HepG2 (cell line): ENCODE measurements around the gene G6PD. TPM values are rescaled to one million over a fixed set of nuclear protein-coding genes. Genes with fewer than 3 reads are reported as not detected.
A peak's percentile ranks its signal among the peaks of the same experiment; 100 is the strongest.

Experiments
- HNF4A ChIP-seq: sonication (generic); formaldehyde crosslinking; IDR thresholded peaks from 2 replicates; pipeline ENCODE4 v1.4.0; 2020; ENCODE audit warnings: missing genetic modification reagents
- YY1 ChIP-seq: IDR thresholded peaks from 2 replicates; pipeline ENCODE4 v1.6.1; 2011; ENCODE audit warnings: low read length, low read depth, moderate library complexity, mild to moderate bottlenecking; ENCODE audit not compliant: insufficient read depth, insufficient replicate concordance
- ZNF362 ChIP-seq: sonication (generic); formaldehyde crosslinking; IDR thresholded peaks from 2 replicates; pipeline ENCODE4 v1.4.0; 2020; ENCODE audit warnings: missing genetic modification reagents, mild to moderate bottlenecking, borderline replicate concordance
- ZNF558 ChIP-seq: sonication (generic); formaldehyde crosslinking; IDR thresholded peaks from 2 replicates; pipeline ENCODE4 v1.9.0; 2022; ENCODE audit warnings: mild to moderate bottlenecking, missing genetic modification reagents, borderline replicate concordance
- ZNF687 ChIP-seq: sonication (generic); formaldehyde crosslinking; IDR thresholded peaks from 2 replicates; pipeline ENCODE4 v1.5.1; 2020; ENCODE audit warnings: mild to moderate bottlenecking, missing genetic modification reagents, moderate library complexity
- ZNF816 ChIP-seq: sonication (generic); formaldehyde crosslinking; IDR thresholded peaks from 2 replicates; pipeline ENCODE4 v1.8.0; 2022; ENCODE audit warnings: missing genetic modification reagents, mild to moderate bottlenecking, borderline replicate concordance
- ZSCAN31 ChIP-seq: sonication (generic); formaldehyde crosslinking; IDR thresholded peaks from 2 replicates; pipeline ENCODE4 v1.5.0; 2020; ENCODE audit warnings: low read depth, mild to moderate bottlenecking, missing genetic modification reagents
- polyA plus RNA-seq, 8 experiments: library from polyadenylated mRNA; depleted of rRNA in 3 of 8; stranded (reverse) in 7 of 8; unstranded in 1 of 8; fragments of >200 nt; fragmentation: Illumina TruSeq in 4 of 8; extraction: Trizol in 4 of 8; gene quantifications; 2 replicates each; pipeline versions ENCODE4 v1.2.1 to v1.2.3, GENCODE V29; 2011 to 2016; ENCODE audit warnings: low read depth in 4 of 8, missing spikeins in 1 of 8, mixed read lengths in 1 of 8; ENCODE audit not compliant: insufficient read depth in 1 of 8
- total RNA-seq, 5 experiments: library from RNA; depleted of rRNA; stranded (reverse); fragments of >200 nt; fragmentation: Illumina TruSeq; extraction: Trizol; gene quantifications; 2 replicates each; pipeline ENCODE4 v1.2.3, GENCODE V29; 2016; ENCODE audit warnings: low read depth in 1 of 5

Gene G6PD
- total and polyA plus RNA-seq, 2 of the 13 experiments (the other 11 are each of a cell fraction or from before 2014, with no cell fraction given): 18.8 to 28.8 TPM

- 0 out of 2 replicates have a peak, but pooled peaks have one; percentile 4 for TF ChIP-seq ZNF687 (CRISPR knock-in tag)
- no peak for TF ChIP-seq YY1
- TF ChIP-seq ZNF816: 0 out of 2 replicates have a peak, but pooled peaks have one; percentile 7
- TF ChIP-seq ZNF558: no peak
- no peak for TF ChIP-seq ZSCAN31 (CRISPR knock-in tag)
- no peak for TF ChIP-seq ZNF362 (CRISPR knock-in tag)
- TF ChIP-seq HNF4A (CRISPR knock-in tag): no peak
These were observed 872 bp downstream of the G6PD start (continued) for GRCh38 chrX:154545673-154546274.
